ELF-1 (cell line): ENCODE results near the gene TRAPPC8.

ENCODE experiments used
- DNase-seq: peaks from one replicate; pipeline ENCODE4 v3.0.0-alpha.2; 2016; ENCODE audit warnings: low read depth, low spot score

TRAPPC8 gene

GRCh38 chr18:31792580-31792911, 150.4 kb downstream of the TRAPPC8 start:
- DNase-seq, result no peak

- no peak for DNase-seq
Observed at GRCh38 chr18:31791817-31792579, 150.9 kb downstream of the TRAPPC8 start.

- DNase-seq, result peak; percentile 60
Observed at GRCh38 chr18:31789409-31789808, 153.5 kb downstream of the TRAPPC8 start.

GRCh38 chr18:31783059-31783458, 159.9 kb downstream of the TRAPPC8 start:
- no peak for DNase-seq
